M059J (cell line): ENCODE measurements around the gene KCNAB3. TPM values are rescaled to one million over a fixed set of nuclear protein-coding genes. Genes with fewer than 3 reads are reported as not detected.

Experiments
- DNase-seq: peaks from one replicate; pipeline ENCODE4 v3.0.0-alpha.2; 2012; ENCODE audit warnings: low read depth
- total RNA-seq: library from RNA; depleted of rRNA; stranded (reverse); fragments of >200 nt; shearing (Covaris generic); gene quantifications from 2 replicates; pipeline ENCODE4 v1.2.3, GENCODE V29; 2014; rRNA removed

Gene KCNAB3
- total RNA-seq, 1 experiment from 2014 or later, result not detected

DNA sequence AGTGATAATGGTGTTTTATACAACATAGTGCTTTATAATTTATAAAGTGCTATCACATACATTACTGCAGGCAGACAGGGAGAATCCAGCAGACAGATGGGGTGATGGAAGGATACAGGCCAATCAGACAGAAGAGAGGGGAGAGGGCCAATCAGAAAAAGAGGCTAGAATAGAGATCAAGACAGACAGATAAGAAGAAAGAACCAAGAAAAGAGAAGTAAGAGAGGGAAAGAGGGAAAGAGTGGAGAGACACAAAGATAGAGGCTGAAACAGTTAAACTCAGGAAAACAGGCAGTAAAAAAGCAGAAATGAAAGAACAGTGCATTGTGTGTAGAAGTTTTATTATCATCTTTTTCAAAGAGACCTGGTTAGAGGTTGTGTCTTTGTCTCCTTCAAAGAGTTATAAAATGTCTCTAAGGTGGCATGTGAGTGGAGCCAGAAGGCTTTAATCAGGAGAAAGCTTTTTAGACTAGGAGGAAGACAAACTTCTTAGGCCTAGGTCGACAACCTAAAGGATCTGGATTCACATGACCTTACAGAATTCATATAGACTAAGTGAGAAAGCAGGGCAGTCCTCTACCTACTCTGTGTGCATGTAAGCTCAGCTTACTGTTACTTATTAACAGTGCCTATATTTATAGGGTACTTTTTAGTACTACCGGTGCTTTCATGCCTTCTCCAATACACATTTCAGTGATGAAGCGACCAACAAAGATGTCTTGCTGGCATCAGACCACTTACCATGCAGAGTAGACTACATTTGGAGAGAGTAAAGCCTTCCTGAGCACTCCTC lies 49.4 kb downstream of the KCNAB3 start:
- DNase-seq, result no peak

DNA sequence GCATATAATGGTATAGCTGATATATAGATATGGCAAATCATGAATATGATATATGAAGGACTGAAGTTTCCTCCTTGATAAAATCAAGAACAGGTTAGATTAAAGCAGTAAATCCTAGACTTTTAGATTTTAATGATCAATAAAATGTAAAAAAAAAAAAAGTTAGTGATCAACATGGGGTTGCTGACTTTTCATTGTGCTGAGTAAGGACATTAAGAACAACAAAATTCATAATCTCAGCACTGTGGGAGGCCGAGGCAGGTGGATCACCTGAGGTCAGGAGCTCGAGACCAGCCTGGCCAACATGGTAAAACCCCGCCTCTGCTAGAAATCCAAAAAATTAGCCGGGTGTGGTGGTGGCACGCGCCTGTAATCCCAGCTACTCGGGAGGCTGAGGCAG lies 51.4 kb downstream of the KCNAB3 start:
- no peak for DNase-seq

DNA sequence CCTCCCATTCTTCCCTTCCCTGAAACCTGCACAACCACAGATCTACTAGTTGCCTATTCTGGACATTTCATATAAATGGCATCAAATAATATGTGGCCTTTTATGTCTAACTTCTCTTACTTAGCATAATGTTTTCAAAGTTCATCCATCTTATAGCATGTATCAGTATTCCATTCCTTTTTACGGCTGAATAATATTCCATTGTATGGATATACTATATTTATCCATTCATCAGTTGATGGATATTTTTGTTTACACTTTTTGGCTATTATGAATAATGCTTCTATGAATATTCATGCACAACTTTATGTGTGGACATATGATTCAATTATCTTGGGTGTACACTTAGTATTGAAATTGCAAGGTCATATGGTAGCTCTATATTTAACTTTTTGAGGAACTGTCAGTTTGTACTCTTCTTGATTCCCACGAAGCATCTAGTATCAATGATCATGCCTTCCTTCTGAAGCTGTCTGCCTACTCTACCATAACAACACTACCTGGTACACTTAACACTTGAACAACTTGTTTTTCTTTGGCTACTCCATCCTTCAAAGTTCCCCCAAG lies 53.8 kb downstream of the KCNAB3 start:
- DNase-seq, result no peak

DNA sequence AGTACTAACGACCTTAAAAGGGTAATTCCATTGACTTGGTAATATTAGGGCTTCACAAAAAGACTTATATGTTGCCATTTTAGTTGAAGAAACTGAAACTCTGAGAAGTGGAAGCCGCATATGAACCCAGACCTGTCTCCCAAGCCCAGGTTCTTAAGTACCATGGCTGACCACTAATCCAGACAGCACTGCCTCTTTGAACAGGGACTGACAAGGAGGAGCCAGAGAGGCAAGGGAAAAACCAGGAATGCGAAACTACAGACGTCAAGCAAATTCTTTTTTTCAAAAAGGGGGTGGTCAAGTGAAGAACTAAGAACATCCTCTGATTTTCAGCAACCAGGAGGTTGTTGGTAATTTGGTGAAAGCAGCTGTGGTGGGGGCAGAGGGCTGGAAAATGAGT lies 56.6 kb downstream of the KCNAB3 start:
- DNase-seq, result no peak

Other genes with a start within 250 kb of the KCNAB3 start
- 73.1 and 79.1 TPM in 2 replicates for gene TP53, start 242.4 kb downstream of the KCNAB3 start, total RNA-seq
- 14.2 and 20.3 TPM in 2 replicates for gene WRAP53, start 241.4 kb downstream of the KCNAB3 start, total RNA-seq
- 1.1 TPM in 2 replicates for gene EFNB3, start 224.7 kb downstream of the KCNAB3 start, total RNA-seq
- gene DNAH2, start 212.1 kb downstream of the KCNAB3 start, total RNA-seq, result 0.02 TPM in 1 of 2 replicates, not detected in the other
- 0.59 and 3.2 TPM in 2 replicates for gene KDM6B, start 95.6 kb downstream of the KCNAB3 start, total RNA-seq
- 0.49 TPM in 1 of 2 replicates, not detected in the other for gene TMEM88, start 74.8 kb downstream of the KCNAB3 start, total RNA-seq
- gene NAA38, start 72.3 kb downstream of the KCNAB3 start, total RNA-seq, result 49.4 and 68.2 TPM in 2 replicates
- 6.6 and 14.2 TPM in 2 replicates for gene CYB5D1, start 71.9 kb downstream of the KCNAB3 start, total RNA-seq
- 15.6 and 31.3 TPM in 2 replicates for gene CHD3, start 41.1 kb downstream of the KCNAB3 start, total RNA-seq
- 0.86 and 7.8 TPM in 2 replicates for gene RNF227, start 13.6 kb downstream of the KCNAB3 start, total RNA-seq
- gene TRAPPC1, start 2.1 kb upstream of the KCNAB3 start, total RNA-seq, result 58.1 and 61.8 TPM in 2 replicates
- gene CNTROB, start 2.4 kb upstream of the KCNAB3 start, total RNA-seq, result 14.3 and 29.9 TPM in 2 replicates
- gene GUCY2D, start 72.8 kb upstream of the KCNAB3 start, total RNA-seq, result not detected in 2 replicates
- gene ALOX15B, start 109.2 kb upstream of the KCNAB3 start, total RNA-seq, result not detected in 2 replicates
- gene ALOX12B, start 157.9 kb upstream of the KCNAB3 start, total RNA-seq, result not detected in 2 replicates
- gene ALOXE3, start 188.7 kb upstream of the KCNAB3 start, total RNA-seq, result 0.44 TPM in 1 of 2 replicates, not detected in the other
- gene HES7, start 194.2 kb upstream of the KCNAB3 start, total RNA-seq, result 0.22 and 0.94 TPM in 2 replicates
- 10.6 and 18.4 TPM in 2 replicates for gene PER1, start 222.5 kb upstream of the KCNAB3 start, total RNA-seq
- 3.8 and 4.4 TPM in 2 replicates for gene VAMP2, start 233.1 kb upstream of the KCNAB3 start, total RNA-seq
- 27.5 and 31.5 TPM in 2 replicates for gene TMEM107, start 246.5 kb upstream of the KCNAB3 start, total RNA-seq